HepG2 (cell line): ENCODE data around the gene EDC3. TPM values are rescaled to one million over a fixed set of nuclear protein-coding genes. Genes with fewer than 3 reads are reported as not detected.
A peak's percentile ranks its signal among the peaks of the same experiment; 100 is the strongest.

Source experiments
- ATAC-seq: fragments of 200-7000 bp; cut with Tn5 transposase; 3 replicates; pipeline ENCODE4 v1.9.1; 2020; ENCODE audit warnings: mild to moderate bottlenecking, moderate library complexity
- BruUV-seq: library from RNA; stranded (reverse); fragments of 400-500 nt; replicated peaks from 2 replicates; lab custom pipeline; 2021; lab: Mats Ljungman, UMichigan
- CTCF ChIA-PET: fragments of 300-600 bp; formaldehyde crosslinking; extraction: SDS; loops from one replicate; lab custom pipeline; 2021; ENCODE audit warnings: low total read pairs, inconsistent platforms, low intra/inter-chr PET ratio; lab: Yijun Ruan, JAX
- POLR2A ChIA-PET: fragments of 350-600 bp; sonication (Branson Sonifier 250); formaldehyde crosslinking; loops from one replicate; lab custom pipeline; 2020; ENCODE audit warnings: antibody characterized with exemption, inconsistent platforms; lab: Yijun Ruan, JAX
- DNase-seq: peaks from one replicate; pipeline ENCODE4 v3.0.0-alpha.2; 2015; ENCODE audit warnings: low spot score
- FAIRE-seq: peaks from 3 replicates; lab custom pipeline; 2011; peaks lifted over from hg19 to GRCh38; lab: Jason Lieb, UNC
- H2AFZ ChIP-seq: one replicate; pipeline ENCODE4 v1.6.1; 2011; ENCODE audit warnings: low read length, inconsistent platforms
- H3K27ac ChIP-seq: fragments of 300-600 bp; 3 replicates; pipeline ENCODE4 v1.8.0; 2011; ENCODE audit warnings: mixed run types, mild to moderate bottlenecking, mixed read lengths, low read length, inconsistent platforms; ENCODE audit not compliant: insufficient read depth; ENCODE audit errors: extremely low read length
- H3K27me3 ChIP-seq, 2 experiments: fragments of 200-600 bp in 1 of 2; 2 replicates in 1 of 2; 3 replicates in 1 of 2; pipeline versions ENCODE4 v1.6.0 to v1.8.0; 2011; ENCODE audit warnings: low read length in 2 of 2, mild to moderate bottlenecking in 2 of 2, moderate library complexity in 2 of 2, inconsistent platforms in 1 of 2; ENCODE audit not compliant: insufficient read depth in 2 of 2, control insufficient read depth in 1 of 2
- H3K36me3 ChIP-seq, 2 experiments: fragments of 200-600 bp in 1 of 2; replicated peaks in 1 of 2; 2 replicates in 1 of 2; 3 replicates in 1 of 2; pipeline versions ENCODE4 v1.5.1 to v1.8.0; 2011; ENCODE audit warnings: low read length in 2 of 2, inconsistent platforms in 1 of 2; ENCODE audit not compliant: insufficient read depth in 2 of 2, control insufficient read depth in 1 of 2
- H3K4me1 ChIP-seq: 2 replicates; pipeline ENCODE4 v1.5.1; 2012; ENCODE audit warnings: low read length, inconsistent platforms; ENCODE audit not compliant: insufficient read depth
- H3K4me2 ChIP-seq: 2 replicates; pipeline ENCODE4 v1.6.0; 2011; ENCODE audit warnings: low read depth, low read length, inconsistent platforms
- H3K4me3 ChIP-seq, 3 experiments: fragments of 200-600 bp in 1 of 3; sonication (generic), shearing (Covaris generic) in 1 of 3; replicated peaks in 1 of 3; 2 replicates each; pipeline ENCODE4 v1.5.1; 2011 to 2016; ENCODE audit warnings: low read length in 3 of 3, inconsistent platforms in 2 of 3, low read depth in 2 of 3, mild to moderate bottlenecking in 2 of 3, control low read depth in 1 of 3, mixed read lengths in 1 of 3; ENCODE audit not compliant: insufficient read depth in 1 of 3
- H3K79me2 ChIP-seq: one replicate; pipeline ENCODE4 v1.6.1; 2011; ENCODE audit warnings: low read length, inconsistent platforms; ENCODE audit not compliant: insufficient read depth
- H3K9ac ChIP-seq: 2 replicates; pipeline ENCODE4 v1.6.0; 2011; ENCODE audit warnings: mild to moderate bottlenecking, low read depth, low read length, inconsistent platforms; ENCODE audit not compliant: insufficient read depth
- H3K9me3 ChIP-seq: 2 replicates; pipeline ENCODE4 v1.5.1; 2012; ENCODE audit warnings: mild to moderate bottlenecking, low read length
- H4K20me1 ChIP-seq: 2 replicates; pipeline ENCODE4 v1.6.0; 2011; ENCODE audit warnings: inconsistent platforms, mild to moderate bottlenecking, low read length, moderate library complexity; ENCODE audit not compliant: insufficient read depth
- CBX2 ChIP-seq, 2 experiments: fragments of 200-600 bp in 1 of 2; sonication (generic); formaldehyde crosslinking in 1 of 2; IDR thresholded peaks; 2 replicates each; pipeline versions ENCODE4 v1.7.0 to v1.8.1; 2018 to 2022; ENCODE audit warnings: low read depth in 2 of 2, low read length in 1 of 2, mild to moderate bottlenecking in 1 of 2, missing genetic modification reagents in 1 of 2
- CBX5 ChIP-seq: sonication (generic); formaldehyde crosslinking; IDR thresholded peaks from 2 replicates; pipeline ENCODE4 v1.4.0; 2020; ENCODE audit warnings: missing genetic modification reagents, borderline replicate concordance
- ELF3 ChIP-seq: IDR thresholded peaks from 2 replicates; pipeline ENCODE4 v1.6.1; 2016; ENCODE audit warnings: missing genetic modification reagents, missing compliant biosample characterization
- GATAD2A ChIP-seq: IDR thresholded peaks from 2 replicates; pipeline ENCODE4 v1.6.1; 2016
- KLF12 ChIP-seq: sonication (generic); formaldehyde crosslinking; IDR thresholded peaks from 2 replicates; pipeline ENCODE4 v1.4.0; 2020; ENCODE audit warnings: missing genetic modification reagents, borderline replicate concordance
- LCORL ChIP-seq, 2 experiments: fragments of 450-650 bp in 1 of 2; sonication (generic) in 1 of 2; formaldehyde crosslinking in 1 of 2; IDR thresholded peaks; 2 replicates each; pipeline versions ENCODE4 v1.5.0 to v1.6.1; 2017 to 2020; ENCODE audit warnings: antibody characterized with exemption in 1 of 2, missing genetic modification reagents in 1 of 2
- NCOA1 ChIP-seq: sonication (generic); formaldehyde crosslinking; IDR thresholded peaks from 2 replicates; pipeline ENCODE4 v1.9.0; 2021; ENCODE audit warnings: missing genetic modification reagents
- NFATC3 ChIP-seq: sonication (generic); formaldehyde crosslinking; IDR thresholded peaks from 2 replicates; pipeline ENCODE4 v1.5.1; 2020; ENCODE audit warnings: mild to moderate bottlenecking, missing genetic modification reagents
- NFKBIZ ChIP-seq: IDR thresholded peaks from 2 replicates; pipeline ENCODE4 v1.6.1; 2018; ENCODE audit warnings: missing genetic modification reagents, missing compliant biosample characterization
- RARG ChIP-seq: sonication (generic); formaldehyde crosslinking; IDR thresholded peaks from 2 replicates; pipeline ENCODE4 v1.4.0; 2020; ENCODE audit warnings: low read depth, mild to moderate bottlenecking, missing genetic modification reagents
- TBX3 ChIP-seq: fragments of 450-650 bp; IDR thresholded peaks from 2 replicates; pipeline ENCODE4 v1.6.1; 2017; ENCODE audit warnings: antibody characterized with exemption, mild to moderate bottlenecking, inconsistent platforms, borderline replicate concordance
- ZBTB44 ChIP-seq: sonication (generic); formaldehyde crosslinking; IDR thresholded peaks from 2 replicates; pipeline ENCODE4 v1.4.0; 2020; ENCODE audit warnings: missing genetic modification reagents
- ZFY ChIP-seq: sonication (generic); formaldehyde crosslinking; IDR thresholded peaks from 2 replicates; pipeline ENCODE4 v1.4.0; 2020; ENCODE audit warnings: missing genetic modification reagents
- ZNF180 ChIP-seq: sonication (generic); formaldehyde crosslinking; IDR thresholded peaks from 2 replicates; pipeline ENCODE4 v1.4.0; 2020; ENCODE audit warnings: low read depth, missing genetic modification reagents, borderline replicate concordance
- ZNF292 ChIP-seq: sonication (generic); formaldehyde crosslinking; IDR thresholded peaks from 2 replicates; pipeline ENCODE4 v1.8.1; 2022; ENCODE audit warnings: mild to moderate bottlenecking, low read depth, missing genetic modification reagents, borderline replicate concordance
- ZNF331 ChIP-seq: sonication (generic); formaldehyde crosslinking; IDR thresholded peaks from 2 replicates; pipeline ENCODE4 v1.4.0; 2020; ENCODE audit warnings: missing genetic modification reagents
- ZNF333 ChIP-seq: sonication (generic); formaldehyde crosslinking; IDR thresholded peaks from 2 replicates; pipeline ENCODE4 v1.4.0; 2020; ENCODE audit warnings: mild to moderate bottlenecking, missing genetic modification reagents, borderline replicate concordance
- ZNF564 ChIP-seq: sonication (generic); formaldehyde crosslinking; IDR thresholded peaks from 2 replicates; pipeline ENCODE4 v1.8.1; 2023; ENCODE audit warnings: mild to moderate bottlenecking, missing genetic modification reagents
- ZNF572 ChIP-seq: sonication (generic); formaldehyde crosslinking; IDR thresholded peaks from 2 replicates; pipeline ENCODE4 v1.5.1; 2020; ENCODE audit warnings: mild to moderate bottlenecking, missing genetic modification reagents
- ZZZ3 ChIP-seq: sonication (generic); formaldehyde crosslinking; IDR thresholded peaks from 2 replicates; pipeline ENCODE4 v1.4.0; 2020; ENCODE audit warnings: missing genetic modification reagents, mild to moderate bottlenecking, borderline replicate concordance
- WGBS: methylation state at CpG from one replicate; pipeline ENCODE4 v1.1.6; 2017; ENCODE audit warnings: low lambda C conversion rate; 5-methylcytosine and 5-hydroxymethylcytosine counted together
- in situ Hi-C: cut with HindIII; loops from 2 replicates; pipeline ENCODE4 v1.10.0; 2017; ENCODE audit warnings: low pct_unique_long_range_greater_than_20kb; ENCODE audit not compliant: extremely low pct_ligation_motif_present
- intact Hi-C: fragments of 100-400 bp; cut with micrococcal nuclease; formaldehyde crosslinking; loops from one replicate; pipeline ENCODE4 v1.10.0; 2022; ENCODE audit not compliant: unreplicated experiment
- polyA plus RNA-seq, 8 experiments: library from polyadenylated mRNA; depleted of rRNA in 3 of 8; stranded (reverse) in 7 of 8; unstranded in 1 of 8; fragments of >200 nt; fragmentation: Illumina TruSeq in 4 of 8; extraction: Trizol in 4 of 8; gene quantifications; 2 replicates each; pipeline versions ENCODE4 v1.2.1 to v1.2.3, GENCODE V29; 2011 to 2016; ENCODE audit warnings: low read depth in 4 of 8, missing spikeins in 1 of 8, mixed read lengths in 1 of 8; ENCODE audit not compliant: insufficient read depth in 1 of 8
- total RNA-seq, 5 experiments: library from RNA; depleted of rRNA; stranded (reverse); fragments of >200 nt; fragmentation: Illumina TruSeq; extraction: Trizol; gene quantifications; 2 replicates each; pipeline ENCODE4 v1.2.3, GENCODE V29; 2016; ENCODE audit warnings: low read depth in 1 of 5
- TF ChIP-seq, protein P1 (sequence below): sonication (generic); formaldehyde crosslinking; IDR thresholded peaks from 2 replicates; pipeline ENCODE4 v1.8.0; 2022; ENCODE audit warnings: mild to moderate bottlenecking, missing genetic modification reagents, moderate library complexity
- TF ChIP-seq, protein P2 (sequence below): sonication (generic); formaldehyde crosslinking; IDR thresholded peaks from 2 replicates; pipeline ENCODE4 v1.5.0; 2020; ENCODE audit warnings: mild to moderate bottlenecking, missing genetic modification reagents

EDC3 gene
- total and polyA plus RNA-seq, 2 of the 13 experiments (the other 11 are each of a cell fraction or from before 2014, with no cell fraction given) = 17.4 to 32.0 TPM

DNA sequence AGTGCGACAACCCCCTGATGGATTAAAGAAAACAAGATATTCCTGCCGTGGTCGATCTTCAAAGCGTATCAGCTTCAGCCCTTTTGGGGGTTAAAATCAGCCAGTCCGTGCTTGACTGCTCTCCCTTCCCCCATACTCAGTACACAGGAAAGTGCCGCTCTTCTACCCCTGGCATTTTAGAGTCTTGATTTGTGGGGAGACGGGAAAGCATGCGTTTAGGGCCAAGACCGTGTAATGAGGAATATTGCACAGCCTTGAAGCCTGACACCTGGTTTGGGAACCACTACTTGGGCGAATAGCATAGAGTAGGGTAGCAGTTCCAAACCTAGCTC lies 540 bp upstream of the EDC3 start:
- peak overlapping the region; percentile 74 for H3K27ac ChIP-seq
- H2AFZ ChIP-seq = peak overlapping the region; percentile 80
- H4K20me1 ChIP-seq = no peaks in the 10 kb centered on the region
- H3K4me2 ChIP-seq = peak overlapping the region; percentile 95
- peak overlapping the region; percentile 92 to 99 (median 93) for H3K4me3 ChIP-seq
- H3K9me3 ChIP-seq = no peaks in the 10 kb centered on the region
- CTCF ChIA-PET = no interaction called here
- POLR2A ChIA-PET = interaction anchor here (0.6 to 1.8 kb wide), 2 partner anchors 29 to 64 kb away, joined by 3 to 9 read pairs; partner anchors contain the start of gene CYP1A1
- BruUV-seq = TSS peak; percentile 93
- 0% methylated on average over 8 of the region's 10 CpGs for WGBS
- H3K9ac ChIP-seq = peak overlapping the region; percentile 93
- intact Hi-C loops = no loop called here
- in situ Hi-C loops = no loop called here
- no peak for DNase-seq
- peaks cover 38% of the 10 kb centered on the region for H3K4me1 ChIP-seq
- peak; percentile 27 for ATAC-seq
- no peaks in the 10 kb centered on the region for H3K36me3 ChIP-seq
- H3K27me3 ChIP-seq = peaks cover 2 to 4% of the 10 kb centered on the region in 2 experiments; a peak in 2 of 5 replicates
- peaks cover 44% of the 10 kb centered on the region for H3K79me2 ChIP-seq
- FAIRE-seq = no peak
- TF ChIP-seq ZZZ3 (CRISPR knock-in tag) = no peak
- TF ChIP-seq ZNF333 (CRISPR knock-in tag) = no peak
- no peak for TF ChIP-seq ZBTB44 (CRISPR knock-in tag)
- TF ChIP-seq ELF3 = no peak
- TF ChIP-seq, protein P1, sequence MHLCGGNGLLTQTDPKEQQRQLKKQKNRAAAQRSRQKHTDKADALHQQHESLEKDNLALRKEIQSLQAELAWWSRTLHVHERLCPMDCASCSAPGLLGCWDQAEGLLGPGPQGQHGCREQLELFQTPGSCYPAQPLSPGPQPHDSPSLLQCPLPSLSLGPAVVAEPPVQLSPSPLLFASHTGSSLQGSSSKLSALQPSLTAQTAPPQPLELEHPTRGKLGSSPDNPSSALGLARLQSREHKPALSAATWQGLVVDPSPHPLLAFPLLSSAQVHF (CRISPR knock-in tag) = no peak
- TF ChIP-seq NFKBIZ (CRISPR knock-in tag) = no peak
- TF ChIP-seq ZNF564 (CRISPR knock-in tag) = 0 out of 2 replicates have a peak, but pooled peaks have one; percentile 1
- TF ChIP-seq CBX5 (CRISPR knock-in tag) = no peak
- TF ChIP-seq KLF12 (CRISPR knock-in tag) = 0 out of 2 replicates have a peak, but pooled peaks have one; percentile 9
- no peak for TF ChIP-seq NFATC3 (CRISPR knock-in tag)
- no peak for TF ChIP-seq GATAD2A (CRISPR knock-in tag)
- TF ChIP-seq RARG (CRISPR knock-in tag) = no peak
- TF ChIP-seq ZFY (CRISPR knock-in tag) = no peak
- no peak for TF ChIP-seq TBX3
- TF ChIP-seq LCORL (IDR thresholded peaks at IDR 0.05) = no peak
- no peak for TF ChIP-seq LCORL (CRISPR knock-in tag; IDR thresholded peaks at IDR 0.05)
- TF ChIP-seq CBX2 (IDR thresholded peaks at IDR 0.05; ENCODE audit: low read depth, low read length) = no peak
- no peak for TF ChIP-seq CBX2 (CRISPR knock-in tag; IDR thresholded peaks at IDR 0.05; ENCODE audit: low read depth)
- TF ChIP-seq, protein P2, sequence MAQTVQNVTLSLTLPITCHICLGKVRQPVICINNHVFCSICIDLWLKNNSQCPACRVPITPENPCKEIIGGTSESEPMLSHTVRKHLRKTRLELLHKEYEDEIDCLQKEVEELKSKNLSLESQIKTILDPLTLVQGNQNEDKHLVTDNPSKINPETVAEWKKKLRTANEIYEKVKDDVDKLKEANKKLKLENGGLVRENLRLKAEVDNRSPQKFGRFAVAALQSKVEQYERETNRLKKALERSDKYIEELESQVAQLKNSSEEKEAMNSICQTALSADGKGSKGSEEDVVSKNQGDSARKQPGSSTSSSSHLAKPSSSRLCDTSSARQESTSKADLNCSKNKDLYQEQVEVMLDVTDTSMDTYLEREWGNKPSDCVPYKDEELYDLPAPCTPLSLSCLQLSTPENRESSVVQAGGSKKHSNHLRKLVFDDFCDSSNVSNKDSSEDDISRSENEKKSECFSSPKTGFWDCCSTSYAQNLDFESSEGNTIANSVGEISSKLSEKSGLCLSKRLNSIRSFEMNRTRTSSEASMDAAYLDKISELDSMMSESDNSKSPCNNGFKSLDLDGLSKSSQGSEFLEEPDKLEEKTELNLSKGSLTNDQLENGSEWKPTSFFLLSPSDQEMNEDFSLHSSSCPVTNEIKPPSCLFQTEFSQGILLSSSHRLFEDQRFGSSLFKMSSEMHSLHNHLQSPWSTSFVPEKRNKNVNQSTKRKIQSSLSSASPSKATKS (CRISPR knock-in tag) = no peak
- TF ChIP-seq ZNF331 (CRISPR knock-in tag) = no peak
- 0 out of 2 replicates have a peak, but pooled peaks have one; percentile 16 for TF ChIP-seq NCOA1 (CRISPR knock-in tag)
- TF ChIP-seq ZNF292 = 0 out of 2 replicates have a peak, but pooled peaks have one; percentile 18
- 0 out of 2 replicates have a peak, but pooled peaks have one; percentile 9 for TF ChIP-seq ZNF572 (CRISPR knock-in tag)
- TF ChIP-seq ZNF180 (CRISPR knock-in tag) = 0 out of 2 replicates have a peak, but pooled peaks have one; percentile 32
